ENCODE measurements around the gene TMEM255B.

- TF ChIP-seq CTCF (IDR thresholded peaks at IDR 0.05; ENCODE audit: insufficient read depth, low read depth, low read length) (no peak), EZH2 (IDR thresholded peaks at IDR 0.05; ENCODE audit: insufficient read depth, low read length) (no peak)
Observed at GRCh38 chr13:113832205-113832604, 73.2 kb downstream of the TMEM255B start.
